HepG2 (cell line): ENCODE measurements around the gene DMXL2. TPM values are rescaled to one million over a fixed set of nuclear protein-coding genes. Genes with fewer than 3 reads are reported as not detected.

Experiments
- ATAC-seq: fragments of 200-7000 bp; cut with Tn5 transposase; 3 replicates; pipeline ENCODE4 v1.9.1; 2020; ENCODE audit warnings: mild to moderate bottlenecking, moderate library complexity
- BruUV-seq: library from RNA; stranded (reverse); fragments of 400-500 nt; replicated peaks from 2 replicates; lab custom pipeline; 2021; lab: Mats Ljungman, UMichigan
- CTCF ChIA-PET: fragments of 300-600 bp; formaldehyde crosslinking; extraction: SDS; loops from one replicate; lab custom pipeline; 2021; ENCODE audit warnings: low total read pairs, inconsistent platforms, low intra/inter-chr PET ratio; lab: Yijun Ruan, JAX
- POLR2A ChIA-PET: fragments of 350-600 bp; sonication (Branson Sonifier 250); formaldehyde crosslinking; loops from one replicate; lab custom pipeline; 2020; ENCODE audit warnings: antibody characterized with exemption, inconsistent platforms; lab: Yijun Ruan, JAX
- DNase-seq: peaks from one replicate; pipeline ENCODE4 v3.0.0-alpha.2; 2015; ENCODE audit warnings: low spot score
- FAIRE-seq: peaks from 3 replicates; lab custom pipeline; 2011; peaks lifted over from hg19 to GRCh38; lab: Jason Lieb, UNC
- H2AFZ ChIP-seq: one replicate; pipeline ENCODE4 v1.6.1; 2011; ENCODE audit warnings: low read length, inconsistent platforms
- H3K27ac ChIP-seq: fragments of 300-600 bp; 3 replicates; pipeline ENCODE4 v1.8.0; 2011; ENCODE audit warnings: mixed run types, mild to moderate bottlenecking, mixed read lengths, low read length, inconsistent platforms; ENCODE audit not compliant: insufficient read depth; ENCODE audit errors: extremely low read length
- H3K27me3 ChIP-seq, 2 experiments: fragments of 200-600 bp in 1 of 2; 2 replicates in 1 of 2; 3 replicates in 1 of 2; pipeline versions ENCODE4 v1.6.0 to v1.8.0; 2011; ENCODE audit warnings: low read length in 2 of 2, mild to moderate bottlenecking in 2 of 2, moderate library complexity in 2 of 2, inconsistent platforms in 1 of 2; ENCODE audit not compliant: insufficient read depth in 2 of 2, control insufficient read depth in 1 of 2
- H3K36me3 ChIP-seq, 2 experiments: fragments of 200-600 bp in 1 of 2; replicated peaks in 1 of 2; 2 replicates in 1 of 2; 3 replicates in 1 of 2; pipeline versions ENCODE4 v1.5.1 to v1.8.0; 2011; ENCODE audit warnings: low read length in 2 of 2, inconsistent platforms in 1 of 2; ENCODE audit not compliant: insufficient read depth in 2 of 2, control insufficient read depth in 1 of 2
- H3K4me1 ChIP-seq: 2 replicates; pipeline ENCODE4 v1.5.1; 2012; ENCODE audit warnings: low read length, inconsistent platforms; ENCODE audit not compliant: insufficient read depth
- H3K4me2 ChIP-seq: 2 replicates; pipeline ENCODE4 v1.6.0; 2011; ENCODE audit warnings: low read depth, low read length, inconsistent platforms
- H3K4me3 ChIP-seq, 3 experiments: fragments of 200-600 bp in 1 of 3; sonication (generic), shearing (Covaris generic) in 1 of 3; replicated peaks in 1 of 3; 2 replicates each; pipeline ENCODE4 v1.5.1; 2011 to 2016; ENCODE audit warnings: low read length in 3 of 3, inconsistent platforms in 2 of 3, low read depth in 2 of 3, mild to moderate bottlenecking in 2 of 3, control low read depth in 1 of 3, mixed read lengths in 1 of 3; ENCODE audit not compliant: insufficient read depth in 1 of 3
- H3K79me2 ChIP-seq: one replicate; pipeline ENCODE4 v1.6.1; 2011; ENCODE audit warnings: low read length, inconsistent platforms; ENCODE audit not compliant: insufficient read depth
- H3K9ac ChIP-seq: 2 replicates; pipeline ENCODE4 v1.6.0; 2011; ENCODE audit warnings: mild to moderate bottlenecking, low read depth, low read length, inconsistent platforms; ENCODE audit not compliant: insufficient read depth
- H3K9me3 ChIP-seq: 2 replicates; pipeline ENCODE4 v1.5.1; 2012; ENCODE audit warnings: mild to moderate bottlenecking, low read length
- H4K20me1 ChIP-seq: 2 replicates; pipeline ENCODE4 v1.6.0; 2011; ENCODE audit warnings: inconsistent platforms, mild to moderate bottlenecking, low read length, moderate library complexity; ENCODE audit not compliant: insufficient read depth
- DMAP1 ChIP-seq: IDR thresholded peaks from 2 replicates; pipeline ENCODE4 v1.6.1; 2016
- DNMT1 ChIP-seq: sonication (generic); formaldehyde crosslinking; IDR thresholded peaks from 2 replicates; pipeline ENCODE4 v1.5.1; 2020; ENCODE audit warnings: mild to moderate bottlenecking, missing genetic modification reagents
- FOXM1 ChIP-seq: sonication (generic); formaldehyde crosslinking; IDR thresholded peaks from 2 replicates; pipeline ENCODE4 v1.5.0; 2020; ENCODE audit warnings: missing genetic modification reagents
- KLF9 ChIP-seq: IDR thresholded peaks from 2 replicates; pipeline ENCODE4 v1.6.1; 2016; ENCODE audit warnings: low read depth
- ZNF205 ChIP-seq: IDR thresholded peaks from 2 replicates; pipeline ENCODE4 v1.6.1; 2018; ENCODE audit warnings: missing biosample characterization, missing genetic modification reagents
- ZNF558 ChIP-seq: sonication (generic); formaldehyde crosslinking; IDR thresholded peaks from 2 replicates; pipeline ENCODE4 v1.9.0; 2022; ENCODE audit warnings: mild to moderate bottlenecking, missing genetic modification reagents, borderline replicate concordance
- WGBS: methylation state at CpG from one replicate; pipeline ENCODE4 v1.1.6; 2017; ENCODE audit warnings: low lambda C conversion rate; 5-methylcytosine and 5-hydroxymethylcytosine counted together
- in situ Hi-C: cut with HindIII; loops from 2 replicates; pipeline ENCODE4 v1.10.0; 2017; ENCODE audit warnings: low pct_unique_long_range_greater_than_20kb; ENCODE audit not compliant: extremely low pct_ligation_motif_present
- intact Hi-C: fragments of 100-400 bp; cut with micrococcal nuclease; formaldehyde crosslinking; loops from one replicate; pipeline ENCODE4 v1.10.0; 2022; ENCODE audit not compliant: unreplicated experiment
- polyA plus RNA-seq, 8 experiments: library from polyadenylated mRNA; depleted of rRNA in 3 of 8; stranded (reverse) in 7 of 8; unstranded in 1 of 8; fragments of >200 nt; fragmentation: Illumina TruSeq in 4 of 8; extraction: Trizol in 4 of 8; gene quantifications; 2 replicates each; pipeline versions ENCODE4 v1.2.1 to v1.2.3, GENCODE V29; 2011 to 2016; ENCODE audit warnings: low read depth in 4 of 8, missing spikeins in 1 of 8, mixed read lengths in 1 of 8; ENCODE audit not compliant: insufficient read depth in 1 of 8
- total RNA-seq, 5 experiments: library from RNA; depleted of rRNA; stranded (reverse); fragments of >200 nt; fragmentation: Illumina TruSeq; extraction: Trizol; gene quantifications; 2 replicates each; pipeline ENCODE4 v1.2.3, GENCODE V29; 2016; ENCODE audit warnings: low read depth in 1 of 5
- TF ChIP-seq, protein P1 (sequence below): IDR thresholded peaks from 2 replicates; pipeline ENCODE4 v1.6.1; 2012; ENCODE audit warnings: low read length, improper control_type of control experiment
- TF ChIP-seq, protein P2 (sequence below): sonication (generic); formaldehyde crosslinking; IDR thresholded peaks from 2 replicates; pipeline ENCODE4 v1.5.0; 2020; ENCODE audit warnings: missing genetic modification reagents
- TF ChIP-seq, protein P3 (sequence below): sonication (generic); formaldehyde crosslinking; IDR thresholded peaks from 2 replicates; pipeline ENCODE4 v1.4.0; 2020; ENCODE audit warnings: missing genetic modification reagents, borderline replicate concordance
- TF ChIP-seq, protein P4 (sequence below): sonication (generic); formaldehyde crosslinking; IDR thresholded peaks from 2 replicates; pipeline ENCODE4 v1.5.0; 2020; ENCODE audit warnings: mild to moderate bottlenecking, missing genetic modification reagents
- TF ChIP-seq, protein P5 (sequence below): sonication (generic); formaldehyde crosslinking; IDR thresholded peaks from 2 replicates; pipeline ENCODE4 v1.4.0; 2020; ENCODE audit warnings: missing genetic modification reagents

The DMXL2 gene
- total and polyA plus RNA-seq, 2 of the 13 experiments (the other 11 are each of a cell fraction or from before 2014, with no cell fraction given) = 11.6 to 15.3 TPM

DNA sequence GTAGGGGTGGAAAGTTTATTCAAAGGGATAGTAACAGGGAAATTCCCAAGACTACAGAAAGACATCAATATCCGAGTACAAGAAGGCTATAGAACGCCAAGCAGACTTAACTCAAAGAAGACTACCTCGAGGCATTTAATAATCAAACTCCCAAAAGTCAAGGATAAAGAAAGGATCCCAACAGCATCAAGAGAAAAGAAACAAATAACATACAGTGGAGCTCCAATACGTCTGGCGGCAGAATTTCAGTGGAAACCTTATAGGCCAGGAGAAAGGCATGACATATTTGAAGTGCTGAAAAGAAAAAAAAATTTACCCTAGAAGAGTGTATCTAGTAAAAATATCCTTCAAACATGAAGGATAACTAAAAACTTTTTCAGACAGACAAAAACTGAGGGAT is 95.6 kb downstream of the DMXL2 start (continued):
- TF ChIP-seq, protein P1, sequence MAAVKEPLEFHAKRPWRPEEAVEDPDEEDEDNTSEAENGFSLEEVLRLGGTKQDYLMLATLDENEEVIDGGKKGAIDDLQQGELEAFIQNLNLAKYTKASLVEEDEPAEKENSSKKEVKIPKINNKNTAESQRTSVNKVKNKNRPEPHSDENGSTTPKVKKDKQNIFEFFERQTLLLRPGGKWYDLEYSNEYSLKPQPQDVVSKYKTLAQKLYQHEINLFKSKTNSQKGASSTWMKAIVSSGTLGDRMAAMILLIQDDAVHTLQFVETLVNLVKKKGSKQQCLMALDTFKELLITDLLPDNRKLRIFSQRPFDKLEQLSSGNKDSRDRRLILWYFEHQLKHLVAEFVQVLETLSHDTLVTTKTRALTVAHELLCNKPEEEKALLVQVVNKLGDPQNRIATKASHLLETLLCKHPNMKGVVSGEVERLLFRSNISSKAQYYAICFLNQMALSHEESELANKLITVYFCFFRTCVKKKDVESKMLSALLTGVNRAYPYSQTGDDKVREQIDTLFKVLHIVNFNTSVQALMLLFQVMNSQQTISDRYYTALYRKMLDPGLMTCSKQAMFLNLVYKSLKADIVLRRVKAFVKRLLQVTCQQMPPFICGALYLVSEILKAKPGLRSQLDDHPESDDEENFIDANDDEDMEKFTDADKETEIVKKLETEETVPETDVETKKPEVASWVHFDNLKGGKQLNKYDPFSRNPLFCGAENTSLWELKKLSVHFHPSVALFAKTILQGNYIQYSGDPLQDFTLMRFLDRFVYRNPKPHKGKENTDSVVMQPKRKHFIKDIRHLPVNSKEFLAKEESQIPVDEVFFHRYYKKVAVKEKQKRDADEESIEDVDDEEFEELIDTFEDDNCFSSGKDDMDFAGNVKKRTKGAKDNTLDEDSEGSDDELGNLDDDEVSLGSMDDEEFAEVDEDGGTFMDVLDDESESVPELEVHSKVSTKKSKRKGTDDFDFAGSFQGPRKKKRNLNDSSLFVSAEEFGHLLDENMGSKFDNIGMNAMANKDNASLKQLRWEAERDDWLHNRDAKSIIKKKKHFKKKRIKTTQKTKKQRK = no peak
- no peak for TF ChIP-seq FOXM1 (CRISPR knock-in tag)
- TF ChIP-seq, protein P2, sequence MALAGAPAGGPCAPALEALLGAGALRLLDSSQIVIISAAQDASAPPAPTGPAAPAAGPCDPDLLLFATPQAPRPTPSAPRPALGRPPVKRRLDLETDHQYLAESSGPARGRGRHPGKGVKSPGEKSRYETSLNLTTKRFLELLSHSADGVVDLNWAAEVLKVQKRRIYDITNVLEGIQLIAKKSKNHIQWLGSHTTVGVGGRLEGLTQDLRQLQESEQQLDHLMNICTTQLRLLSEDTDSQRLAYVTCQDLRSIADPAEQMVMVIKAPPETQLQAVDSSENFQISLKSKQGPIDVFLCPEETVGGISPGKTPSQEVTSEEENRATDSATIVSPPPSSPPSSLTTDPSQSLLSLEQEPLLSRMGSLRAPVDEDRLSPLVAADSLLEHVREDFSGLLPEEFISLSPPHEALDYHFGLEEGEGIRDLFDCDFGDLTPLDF (CRISPR knock-in tag) = no peak
- TF ChIP-seq, all 625 proteins: peak for 0

DNA sequence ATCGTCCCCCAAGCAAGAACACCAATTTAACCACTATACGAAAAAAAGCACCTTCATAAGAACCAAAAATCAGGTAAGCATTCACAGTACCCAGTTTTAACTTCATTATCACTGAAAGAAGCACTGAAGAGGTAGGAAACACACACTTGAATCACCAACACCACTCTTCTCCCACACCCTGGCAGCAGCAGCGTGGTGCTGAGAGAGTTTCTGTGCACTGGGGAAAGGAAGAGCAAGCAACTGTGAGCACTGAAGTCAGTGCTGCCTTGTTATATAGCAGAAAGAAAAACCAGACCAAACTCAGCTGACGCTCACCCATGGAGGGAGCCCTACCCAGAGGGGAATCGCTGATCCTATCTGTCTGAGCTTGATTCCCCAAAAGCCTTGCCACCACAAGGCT is 98.2 kb downstream of the DMXL2 start:
- in situ Hi-C loops = no loop called here

More for the DNA sequence above, 98.2 kb downstream of the DMXL2 start:
- no peak overlapping the region for H3K4me3 ChIP-seq
- 96% methylated on average over 5 of the region's 5 CpGs for WGBS
- no peak overlapping the region for H3K9ac ChIP-seq
- no peaks in the 10 kb centered on the region for H3K36me3 ChIP-seq
- H3K4me2 ChIP-seq = no peak overlapping the region
- FAIRE-seq (no peak), DNase-seq (no peak), ATAC-seq (no peak)
- H3K9me3 ChIP-seq = no peaks in the 10 kb centered on the region
- no peak overlapping the region for H3K27ac ChIP-seq
- POLR2A ChIA-PET = no interaction called here
- H3K4me1 ChIP-seq = no peaks in the 10 kb centered on the region
- no peaks in the 10 kb centered on the region for H3K27me3 ChIP-seq
- TF ChIP-seq, protein P3, sequence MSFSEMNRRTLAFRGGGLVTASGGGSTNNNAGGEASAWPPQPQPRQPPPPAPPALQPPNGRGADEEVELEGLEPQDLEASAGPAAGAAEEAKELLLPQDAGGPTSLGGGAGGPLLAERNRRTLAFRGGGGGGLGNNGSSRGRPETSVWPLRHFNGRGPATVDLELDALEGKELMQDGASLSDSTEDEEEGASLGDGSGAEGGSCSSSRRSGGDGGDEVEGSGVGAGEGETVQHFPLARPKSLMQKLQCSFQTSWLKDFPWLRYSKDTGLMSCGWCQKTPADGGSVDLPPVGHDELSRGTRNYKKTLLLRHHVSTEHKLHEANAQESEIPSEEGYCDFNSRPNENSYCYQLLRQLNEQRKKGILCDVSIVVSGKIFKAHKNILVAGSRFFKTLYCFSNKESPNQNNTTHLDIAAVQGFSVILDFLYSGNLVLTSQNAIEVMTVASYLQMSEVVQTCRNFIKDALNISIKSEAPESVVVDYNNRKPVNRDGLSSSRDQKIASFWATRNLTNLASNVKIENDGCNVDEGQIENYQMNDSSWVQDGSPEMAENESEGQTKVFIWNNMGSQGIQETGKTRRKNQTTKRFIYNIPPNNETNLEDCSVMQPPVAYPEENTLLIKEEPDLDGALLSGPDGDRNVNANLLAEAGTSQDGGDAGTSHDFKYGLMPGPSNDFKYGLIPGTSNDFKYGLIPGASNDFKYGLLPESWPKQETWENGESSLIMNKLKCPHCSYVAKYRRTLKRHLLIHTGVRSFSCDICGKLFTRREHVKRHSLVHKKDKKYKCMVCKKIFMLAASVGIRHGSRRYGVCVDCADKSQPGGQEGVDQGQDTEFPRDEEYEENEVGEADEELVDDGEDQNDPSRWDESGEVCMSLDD (CRISPR knock-in tag) = no peak
- TF ChIP-seq, protein P4, sequence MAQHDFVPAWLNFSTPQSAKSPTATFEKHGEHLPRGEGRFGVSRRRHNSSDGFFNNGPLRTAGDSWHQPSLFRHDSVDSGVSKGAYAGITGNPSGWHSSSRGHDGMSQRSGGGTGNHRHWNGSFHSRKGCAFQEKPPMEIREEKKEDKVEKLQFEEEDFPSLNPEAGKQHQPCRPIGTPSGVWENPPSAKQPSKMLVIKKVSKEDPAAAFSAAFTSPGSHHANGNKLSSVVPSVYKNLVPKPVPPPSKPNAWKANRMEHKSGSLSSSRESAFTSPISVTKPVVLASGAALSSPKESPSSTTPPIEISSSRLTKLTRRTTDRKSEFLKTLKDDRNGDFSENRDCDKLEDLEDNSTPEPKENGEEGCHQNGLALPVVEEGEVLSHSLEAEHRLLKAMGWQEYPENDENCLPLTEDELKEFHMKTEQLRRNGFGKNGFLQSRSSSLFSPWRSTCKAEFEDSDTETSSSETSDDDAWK = no peak
- TF ChIP-seq DMAP1 (CRISPR knock-in tag) (no peak), ZNF205 (CRISPR knock-in tag) (no peak), ZNF558 (CRISPR knock-in tag) (no peak), DNMT1 (CRISPR knock-in tag) (no peak), KLF9 (CRISPR knock-in tag) (no peak)
- TF ChIP-seq, protein P5, sequence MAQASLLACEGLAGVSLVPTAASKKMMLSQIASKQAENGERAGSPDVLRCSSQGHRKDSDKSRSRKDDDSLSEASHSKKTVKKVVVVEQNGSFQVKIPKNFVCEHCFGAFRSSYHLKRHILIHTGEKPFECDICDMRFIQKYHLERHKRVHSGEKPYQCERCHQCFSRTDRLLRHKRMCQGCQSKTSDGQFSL (CRISPR knock-in tag) = no peak
- H3K79me2 ChIP-seq = no peaks in the 10 kb centered on the region
- H4K20me1 ChIP-seq = no peaks in the 10 kb centered on the region
- no TSS peak for BruUV-seq
- CTCF ChIA-PET = no interaction called here
- no peak overlapping the region for H2AFZ ChIP-seq
- intact Hi-C loops = no loop called here
